K562 (cell line): ENCODE results near the gene SLC39A3. TPM values are rescaled to one million over a fixed set of nuclear protein-coding genes. Genes with fewer than 3 reads are reported as not detected.

Experiments used
- ATAC-seq: fragments of 200-7000 bp; cut with Tn5 transposase; 3 replicates; pipeline ENCODE4 v1.9.1; 2020; ENCODE audit warnings: moderate library complexity
- BruUV-seq: library from RNA; stranded (reverse); fragments of 400-500 nt; replicated peaks from 2 replicates; lab custom pipeline; 2021; lab: Mats Ljungman, UMichigan
- CTCF ChIA-PET: fragments of 300-600 bp; formaldehyde crosslinking; extraction: SDS; loops from one replicate; lab custom pipeline; 2021; ENCODE audit warnings: low intra/inter-chr PET ratio; lab: Yijun Ruan, JAX
- POLR2A ChIA-PET: fragments of 300-600, 350-650 bp; sonication (Branson Sonifier 250); formaldehyde crosslinking; extraction: SDS; loops from one replicate; lab custom pipeline; 2021; ENCODE audit warnings: antibody characterized with exemption, inconsistent platforms; lab: Yijun Ruan, JAX
- DNase-seq, 4 experiments: peaks; one replicate each; pipeline versions ENCODE4 v3.0.0 to v3.0.0-alpha.2; 2011 to 2018; ENCODE audit warnings: low spot score in 3 of 4, mixed read lengths in 3 of 4; ENCODE audit errors: extremely low read depth in 1 of 4
- FAIRE-seq: peaks from 2 replicates; lab custom pipeline; 2011; peaks lifted over from hg19 to GRCh38; lab: Jason Lieb, UNC
- H2AFZ ChIP-seq: 2 replicates; pipeline ENCODE4 v1.6.0; 2011; ENCODE audit warnings: low read depth, low read length, control low read depth, inconsistent platforms
- H3K27ac ChIP-seq: fragments of 200-600 bp; 3 replicates; pipeline ENCODE4 v1.8.0; 2011; ENCODE audit warnings: low read depth, mild to moderate bottlenecking, control low read depth, inconsistent platforms, low read length, moderate library complexity, mixed read lengths; ENCODE audit errors: extremely low read depth
- H3K27me3 ChIP-seq, 2 experiments: fragments of 300-600 bp in 1 of 2; 2 replicates in 1 of 2; 3 replicates in 1 of 2; pipeline versions ENCODE4 v1.6.0 to v1.8.0; 2011; ENCODE audit warnings: inconsistent platforms in 2 of 2, low read length in 2 of 2, mild to moderate bottlenecking in 1 of 2, mixed read lengths in 1 of 2, moderate library complexity in 1 of 2; ENCODE audit not compliant: control insufficient read depth in 2 of 2, insufficient read depth in 2 of 2
- H3K36me3 ChIP-seq: fragments of 300-600 bp; 3 replicates; pipeline ENCODE4 v1.8.0; 2011; ENCODE audit warnings: mild to moderate bottlenecking, low read length, inconsistent platforms; ENCODE audit not compliant: control insufficient read depth, insufficient read depth
- H3K4me1 ChIP-seq, 2 experiments: fragments of 200-600 bp in 1 of 2; replicated peaks in 1 of 2; 2 replicates in 1 of 2; 3 replicates in 1 of 2; pipeline versions ENCODE4 v1.5.1 to v1.8.0; 2011; ENCODE audit warnings: inconsistent platforms in 2 of 2, low read length in 2 of 2, mild to moderate bottlenecking in 1 of 2, mixed read lengths in 1 of 2, moderate library complexity in 1 of 2; ENCODE audit not compliant: control insufficient read depth in 2 of 2, insufficient read depth in 2 of 2
- H3K4me2 ChIP-seq: 2 replicates; pipeline ENCODE4 v1.6.1; 2011; ENCODE audit warnings: low read length, control low read depth, inconsistent platforms, mixed read lengths; ENCODE audit not compliant: insufficient read depth
- H3K4me3 ChIP-seq: fragments of 200-600 bp; sonication (generic), shearing (Covaris generic); 2 replicates; pipeline ENCODE4 v1.5.1; 2016; ENCODE audit warnings: control low read depth, inconsistent platforms
- H3K79me2 ChIP-seq: fragments of 200-600 bp; 3 replicates; pipeline ENCODE4 v1.8.0; 2011; ENCODE audit warnings: low read length, inconsistent platforms; ENCODE audit not compliant: control insufficient read depth, insufficient read depth
- H3K9ac ChIP-seq, 2 experiments: 2 replicates each; pipeline versions ENCODE4 v1.6.0 to v1.6.1; 2011; ENCODE audit warnings: low read depth in 2 of 2, low read length in 2 of 2, control low read depth in 1 of 2, inconsistent platforms in 1 of 2, mild to moderate bottlenecking in 1 of 2, mixed read lengths in 1 of 2; ENCODE audit not compliant: insufficient read depth in 1 of 2
- H3K9me1 ChIP-seq: one replicate; pipeline ENCODE4 v1.6.0; 2011; ENCODE audit warnings: inconsistent platforms, mild to moderate bottlenecking, low read length, moderate library complexity; ENCODE audit not compliant: control insufficient read depth, insufficient read depth
- H3K9me3 ChIP-seq: replicated peaks from 2 replicates; pipeline ENCODE4 v1.5.1; 2011; ENCODE audit warnings: low read depth, low read length, inconsistent platforms; ENCODE audit not compliant: control insufficient read depth, insufficient read depth
- H4K20me1 ChIP-seq: replicated peaks from 2 replicates; pipeline ENCODE4 v1.6.1; 2011; ENCODE audit warnings: low read length, inconsistent platforms, mixed read lengths; ENCODE audit not compliant: control insufficient read depth, insufficient read depth
- SREBF2 ChIP-seq: sonication (generic); formaldehyde crosslinking; IDR thresholded peaks from 2 replicates; pipeline ENCODE4 v1.4.0; 2020; ENCODE audit warnings: mild to moderate bottlenecking, missing genetic modification reagents
- SRSF1 ChIP-seq: fragments of 200-400 bp; formaldehyde crosslinking; IDR thresholded peaks from 2 replicates; pipeline ENCODE4 v1.6.1; 2017; ENCODE audit warnings: mild to moderate bottlenecking, low read depth, low read length, moderate library complexity
- ZKSCAN1 ChIP-seq: fragments of 150-350 bp; IDR thresholded peaks from 2 replicates; pipeline ENCODE4 v1.6.1; 2016; ENCODE audit warnings: low read depth, low read length
- ZNF551 ChIP-seq: fragments of 250-450 bp; sonication (Bioruptor Pico); IDR thresholded peaks from 2 replicates; pipeline ENCODE4 v1.5.0; 2021; ENCODE audit warnings: mild to moderate bottlenecking, moderate library complexity
- ZNF766 ChIP-seq: fragments of 200-800 bp; sonication (Bioruptor generic); conservative IDR thresholded peaks from 2 replicates; pipeline ENCODE4 v1.6.1; 2016; ENCODE audit warnings: missing genetic modification characterization, missing compliant biosample characterization
- WGBS: fragments of 100-300 bp; shearing (Covaris generic); methylation state at CpG from one replicate; pipeline ENCODE4 v1.1.6; 2016; ENCODE audit warnings: low coverage, mixed read lengths; ENCODE audit not compliant: insufficient coverage; ENCODE audit errors: missing lambda C conversion rate; 5-methylcytosine and 5-hydroxymethylcytosine counted together
- in situ Hi-C: fragments of 300-500 bp; cut with MboI; formaldehyde crosslinking; loops from 4 replicates; pipeline ENCODE4 v1.15.0; 2018; ENCODE audit warnings: inconsistent platforms, mixed read lengths
- intact Hi-C: fragments of 100-400 bp; cut with micrococcal nuclease; formaldehyde crosslinking; loops from 2 replicates; pipeline ENCODE4 v1.14.2; 2022
- polyA plus RNA-seq, 8 experiments: library from polyadenylated mRNA; depleted of rRNA in 4 of 8; stranded (reverse) in 5 of 8; unstranded in 3 of 8; fragments of >200 nt; fragmentation: Nextera tagmentation in 2 of 8; fragmentation: Illumina TruSeq in 1 of 8; extraction: Ambion mirVana in 2 of 8; extraction: Trizol in 1 of 8; gene quantifications; 2 replicates each; pipeline versions ENCODE4 v1.2.1 to v1.2.3, GENCODE V29; 2011 to 2014; ENCODE audit warnings: inconsistent platforms in 1 of 8, missing spikeins in 1 of 8
- total RNA-seq, 7 experiments: library from RNA; depleted of rRNA in 6 of 7; stranded (reverse); fragments of >200 nt in 6 of 7; fragmentation: Illumina TruSeq in 2 of 7; extraction: Trizol in 2 of 7; gene quantifications; 2 replicates each; pipeline versions ENCODE4 v1.2.1 to v1.2.3, GENCODE V29; 2011 to 2021; ENCODE audit warnings: low replicate concordance in 1 of 7
- TF ChIP-seq, protein P1 (sequence below): fragments of 200-400 bp; formaldehyde crosslinking; IDR thresholded peaks from 2 replicates; pipeline ENCODE4 v1.6.1; 2017; ENCODE audit warnings: mild to moderate bottlenecking, low read depth, low read length, moderate library complexity
- TF ChIP-seq, protein P2 (sequence below): sonication (generic); formaldehyde crosslinking; IDR thresholded peaks from 2 replicates; pipeline ENCODE4 v1.4.0; 2020; ENCODE audit warnings: mild to moderate bottlenecking, missing genetic modification reagents

Gene SLC39A3
- total and polyA plus RNA-seq, 9 of the 15 experiments (the other 6 are each of a cell fraction or from before 2014, with no cell fraction given) = 2.3 to 215 (median 127) TPM

DNA sequence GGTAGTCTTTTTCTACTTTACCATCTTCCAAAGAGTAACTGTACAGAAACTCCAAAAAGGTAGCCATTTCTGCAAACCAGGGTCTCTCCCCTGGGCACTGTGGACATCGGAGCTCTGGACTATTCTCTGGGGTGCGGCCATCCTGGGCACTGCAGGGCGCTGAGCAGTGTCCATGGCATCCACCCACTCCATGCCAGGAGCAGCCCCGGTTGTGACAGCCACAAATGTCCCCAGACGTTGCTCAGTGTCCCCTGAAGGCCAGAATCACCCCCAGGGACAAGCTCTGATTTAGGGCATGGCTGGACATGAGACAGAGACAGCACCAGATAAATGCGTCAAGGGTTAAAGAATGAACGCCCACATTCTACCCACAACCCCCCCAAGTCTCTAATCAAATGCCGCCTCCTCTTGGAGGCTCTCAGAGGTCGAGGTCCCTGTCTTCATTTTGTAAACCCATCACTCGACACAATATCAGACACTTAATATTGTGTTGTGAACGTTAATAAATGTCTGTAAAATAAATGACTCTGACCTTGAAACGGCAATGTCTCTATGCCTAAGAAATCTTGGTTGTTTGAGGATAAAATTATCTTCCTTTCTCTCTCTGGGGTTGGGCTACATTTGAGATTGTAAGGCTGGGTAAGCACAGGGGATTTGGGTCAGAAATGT lies 46.2 kb downstream of the SLC39A3 start:
- no peaks in the 10 kb centered on the region for H4K20me1 ChIP-seq
- peaks cover 15 to 72% of the 10 kb centered on the region in 2 experiments for H3K27me3 ChIP-seq
- 2% methylated on average over 12 of the region's 12 CpGs for WGBS
- no peak for FAIRE-seq
- no peaks in the 10 kb centered on the region for H3K9me3 ChIP-seq
- H3K4me1 ChIP-seq = peaks cover 0 to 5% of the 10 kb centered on the region in 2 experiments; a peak in 2 of 5 replicates
- no peak overlapping the region for H3K4me3 ChIP-seq
- H3K79me2 ChIP-seq = no peaks in the 10 kb centered on the region
- H2AFZ ChIP-seq = no peak overlapping the region
- ChIA-PET POLR2A (no interaction called here), CTCF (no interaction called here)
- H3K4me2 ChIP-seq = no peak overlapping the region
- no peak overlapping the region for H3K9ac ChIP-seq
- TF ChIP-seq, protein P1, sequence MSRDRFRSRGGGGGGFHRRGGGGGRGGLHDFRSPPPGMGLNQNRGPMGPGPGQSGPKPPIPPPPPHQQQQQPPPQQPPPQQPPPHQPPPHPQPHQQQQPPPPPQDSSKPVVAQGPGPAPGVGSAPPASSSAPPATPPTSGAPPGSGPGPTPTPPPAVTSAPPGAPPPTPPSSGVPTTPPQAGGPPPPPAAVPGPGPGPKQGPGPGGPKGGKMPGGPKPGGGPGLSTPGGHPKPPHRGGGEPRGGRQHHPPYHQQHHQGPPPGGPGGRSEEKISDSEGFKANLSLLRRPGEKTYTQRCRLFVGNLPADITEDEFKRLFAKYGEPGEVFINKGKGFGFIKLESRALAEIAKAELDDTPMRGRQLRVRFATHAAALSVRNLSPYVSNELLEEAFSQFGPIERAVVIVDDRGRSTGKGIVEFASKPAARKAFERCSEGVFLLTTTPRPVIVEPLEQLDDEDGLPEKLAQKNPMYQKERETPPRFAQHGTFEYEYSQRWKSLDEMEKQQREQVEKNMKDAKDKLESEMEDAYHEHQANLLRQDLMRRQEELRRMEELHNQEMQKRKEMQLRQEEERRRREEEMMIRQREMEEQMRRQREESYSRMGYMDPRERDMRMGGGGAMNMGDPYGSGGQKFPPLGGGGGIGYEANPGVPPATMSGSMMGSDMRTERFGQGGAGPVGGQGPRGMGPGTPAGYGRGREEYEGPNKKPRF = no peak
- TF ChIP-seq ZKSCAN1 = no peak
- TF ChIP-seq, protein P2, sequence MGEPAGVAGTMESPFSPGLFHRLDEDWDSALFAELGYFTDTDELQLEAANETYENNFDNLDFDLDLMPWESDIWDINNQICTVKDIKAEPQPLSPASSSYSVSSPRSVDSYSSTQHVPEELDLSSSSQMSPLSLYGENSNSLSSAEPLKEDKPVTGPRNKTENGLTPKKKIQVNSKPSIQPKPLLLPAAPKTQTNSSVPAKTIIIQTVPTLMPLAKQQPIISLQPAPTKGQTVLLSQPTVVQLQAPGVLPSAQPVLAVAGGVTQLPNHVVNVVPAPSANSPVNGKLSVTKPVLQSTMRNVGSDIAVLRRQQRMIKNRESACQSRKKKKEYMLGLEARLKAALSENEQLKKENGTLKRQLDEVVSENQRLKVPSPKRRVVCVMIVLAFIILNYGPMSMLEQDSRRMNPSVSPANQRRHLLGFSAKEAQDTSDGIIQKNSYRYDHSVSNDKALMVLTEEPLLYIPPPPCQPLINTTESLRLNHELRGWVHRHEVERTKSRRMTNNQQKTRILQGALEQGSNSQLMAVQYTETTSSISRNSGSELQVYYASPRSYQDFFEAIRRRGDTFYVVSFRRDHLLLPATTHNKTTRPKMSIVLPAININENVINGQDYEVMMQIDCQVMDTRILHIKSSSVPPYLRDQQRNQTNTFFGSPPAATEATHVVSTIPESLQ = no peak
- no peak for TF ChIP-seq SREBF2 (CRISPR knock-in tag)
- TF ChIP-seq SRSF1 = no peak
- TF ChIP-seq ZNF766 = no peak
- TF ChIP-seq ZNF551 (CRISPR knock-in tag) = no peak
- intact Hi-C loops = no loop called here
- BruUV-seq = no TSS peak
- no peak for ATAC-seq
- in situ Hi-C loops = no loop called here
- H3K36me3 ChIP-seq = no peaks in the 10 kb centered on the region
- no peak overlapping the region for H3K27ac ChIP-seq
- no peak for DNase-seq
- no peaks in the 10 kb centered on the region for H3K9me1 ChIP-seq
